Mesenchymal stem cell (in vitro differentiated cells and primary cell): ENCODE results near the gene BCDIN3D.

ENCODE experiments used
- DNase-seq: peaks from one replicate; pipeline ENCODE4 v3.0.0-alpha.2; 2013
- H2AFZ ChIP-seq: one replicate; pipeline ENCODE4 v1.6.1; 2013; ENCODE audit warnings: low read depth, mild to moderate bottlenecking, control low read depth, inconsistent platforms, low read length, moderate library complexity
- H2AK5ac ChIP-seq: 2 replicates; pipeline ENCODE4 v1.6.1; 2013; ENCODE audit warnings: low read length, moderate library complexity, mild to moderate bottlenecking, inconsistent platforms; ENCODE audit not compliant: severe bottlenecking
- H2BK120ac ChIP-seq: one replicate; pipeline ENCODE4 v1.6.1; 2013; ENCODE audit warnings: low read depth, mild to moderate bottlenecking, inconsistent platforms, low read length, moderate library complexity
- H2BK12ac ChIP-seq, 2 experiments: one replicate each; pipeline ENCODE4 v1.6.1; 2013; ENCODE audit warnings: inconsistent platforms in 2 of 2, low read length in 2 of 2, mild to moderate bottlenecking in 2 of 2, moderate library complexity in 2 of 2, control low read depth in 1 of 2
- H2BK15ac ChIP-seq: one replicate; pipeline ENCODE4 v1.6.1; 2013; ENCODE audit warnings: mild to moderate bottlenecking, low read depth, inconsistent platforms; ENCODE audit not compliant: poor library complexity, severe bottlenecking
- H2BK5ac ChIP-seq: 2 replicates; pipeline ENCODE4 v1.6.1; 2013; ENCODE audit warnings: low read depth, mild to moderate bottlenecking, low read length, control low read depth, inconsistent platforms; ENCODE audit not compliant: poor library complexity, severe bottlenecking
- H3K14ac ChIP-seq, 2 experiments: one replicate each; pipeline ENCODE4 v1.6.1; 2013; ENCODE audit warnings: inconsistent platforms in 2 of 2, low read length in 2 of 2, control low read depth in 1 of 2, mild to moderate bottlenecking in 1 of 2, moderate library complexity in 1 of 2
- H3K18ac ChIP-seq, 2 experiments: one replicate each; pipeline ENCODE4 v1.6.1; 2013; ENCODE audit warnings: inconsistent platforms in 2 of 2, low read length in 2 of 2, control low read depth in 1 of 2, low read depth in 1 of 2, mild to moderate bottlenecking in 1 of 2
- H3K23ac ChIP-seq, 2 experiments: one replicate each; pipeline ENCODE4 v1.6.1; 2013; ENCODE audit warnings: inconsistent platforms in 2 of 2, low read length in 2 of 2, mild to moderate bottlenecking in 2 of 2, moderate library complexity in 2 of 2, control low read depth in 1 of 2
- H3K27ac ChIP-seq: 2 replicates; pipeline ENCODE4 v1.5.1; 2013; ENCODE audit warnings: mild to moderate bottlenecking, moderate library complexity, low read length, control low read depth, inconsistent platforms; ENCODE audit not compliant: poor library complexity, severe bottlenecking
- H3K27me3 ChIP-seq, 2 experiments: 2 replicates each; pipeline versions ENCODE4 v1.6.1 to v1.7.0; 2013; ENCODE audit warnings: low read length in 2 of 2, mild to moderate bottlenecking in 2 of 2, moderate library complexity in 2 of 2, control low read depth in 1 of 2, inconsistent platforms in 1 of 2; ENCODE audit not compliant: control insufficient read depth in 1 of 2, insufficient read depth in 1 of 2
- H3K36me3 ChIP-seq, 2 experiments: 2 replicates each; pipeline versions ENCODE4 v1.6.1 to v1.7.0; 2013; ENCODE audit warnings: low read length in 2 of 2, control low read depth in 1 of 2, inconsistent platforms in 1 of 2, low read depth in 1 of 2, mild to moderate bottlenecking in 1 of 2; ENCODE audit not compliant: insufficient read depth in 2 of 2, control insufficient read depth in 1 of 2
- H3K4ac ChIP-seq, 2 experiments: one replicate each; pipeline ENCODE4 v1.6.1; 2013; ENCODE audit warnings: inconsistent platforms in 2 of 2, low read length in 2 of 2, mild to moderate bottlenecking in 2 of 2, moderate library complexity in 2 of 2, control low read depth in 1 of 2, low read depth in 1 of 2
- H3K4me1 ChIP-seq: 2 replicates; pipeline ENCODE4 v1.6.1; 2013; ENCODE audit warnings: low read depth, low read length, control low read depth; ENCODE audit not compliant: control insufficient read depth, insufficient read depth
- H3K4me2 ChIP-seq: 2 replicates; pipeline ENCODE4 v1.6.1; 2013; ENCODE audit warnings: low read length, mild to moderate bottlenecking, inconsistent platforms; ENCODE audit not compliant: poor library complexity, severe bottlenecking
- H3K4me3 ChIP-seq, 2 experiments: 2 replicates each; pipeline versions ENCODE4 v1.5.1 to v1.7.0; 2013; ENCODE audit warnings: low read length in 2 of 2, mild to moderate bottlenecking in 2 of 2, control low read depth in 1 of 2, low read depth in 1 of 2; ENCODE audit not compliant: insufficient read depth in 1 of 2
- H3K79me1 ChIP-seq: replicated peaks from 2 replicates; pipeline ENCODE4 v1.6.1; 2013; ENCODE audit warnings: mild to moderate bottlenecking, control low read depth, low read length, inconsistent platforms; ENCODE audit not compliant: poor library complexity, severe bottlenecking
- H3K9ac ChIP-seq: 2 replicates; pipeline ENCODE4 v1.7.0; 2013; ENCODE audit warnings: mild to moderate bottlenecking, low read length, moderate library complexity
- H3K9me3 ChIP-seq: 2 replicates; pipeline ENCODE4 v1.7.0; 2013; ENCODE audit warnings: mild to moderate bottlenecking, low read length; ENCODE audit not compliant: control insufficient read depth
- H4K8ac ChIP-seq: one replicate; pipeline ENCODE4 v1.6.1; 2013; ENCODE audit warnings: inconsistent platforms, mild to moderate bottlenecking, low read length, moderate library complexity
- H4K91ac ChIP-seq: one replicate; pipeline ENCODE4 v1.6.1; 2013; ENCODE audit warnings: mild to moderate bottlenecking, low read length, inconsistent platforms
- WGBS: methylation state at CpG from one replicate; pipeline ENCODE4 v1.1.7; 2013; ENCODE audit warnings: mixed read lengths; 5-methylcytosine and 5-hydroxymethylcytosine counted together

BCDIN3D gene

GRCh38 chr12:49846032-49846431 lies 3.1 kb upstream of the BCDIN3D start:
- no CpG with 5 or more reads among the region's 2 CpGs for WGBS
- H3K9ac ChIP-seq: no peak overlapping the region
- no peaks in the 10 kb centered on the region for H3K9me3 ChIP-seq
- no peak overlapping the region for H4K8ac ChIP-seq
- no peak overlapping the region for H3K23ac ChIP-seq
- H3K4ac ChIP-seq: no peak overlapping the region
- H2BK5ac ChIP-seq: no peak overlapping the region
- H3K4me2 ChIP-seq: no peak overlapping the region
- H2BK15ac ChIP-seq: no peak overlapping the region
- DNase-seq: no peak
- H3K36me3 ChIP-seq: no peaks in the 10 kb centered on the region
- H2AFZ ChIP-seq: no peak overlapping the region
- H3K4me1 ChIP-seq: peaks cover 5% of the 10 kb centered on the region
- no peak overlapping the region for H2AK5ac ChIP-seq
- H3K18ac ChIP-seq: no peak overlapping the region
- peaks cover 14 to 25% of the 10 kb centered on the region in 2 experiments for H3K27me3 ChIP-seq
- no peak overlapping the region for H3K4me3 ChIP-seq
- no peak overlapping the region for H2BK120ac ChIP-seq
- no peak overlapping the region for H3K14ac ChIP-seq
- peaks cover 4% of the 10 kb centered on the region for H3K79me1 ChIP-seq
- H4K91ac ChIP-seq: no peak overlapping the region
- no peak overlapping the region for H3K27ac ChIP-seq
- H2BK12ac ChIP-seq: no peak overlapping the region

- no peak overlapping the region for H4K8ac ChIP-seq
- no peak overlapping the region for H2BK15ac ChIP-seq
- no peak overlapping the region for H2AK5ac ChIP-seq
- no peak overlapping the region for H3K27ac ChIP-seq
- no peak for DNase-seq
- H3K4ac ChIP-seq: no peak overlapping the region
- H3K27me3 ChIP-seq: peaks cover 9 to 19% of the 10 kb centered on the region in 2 experiments
- H3K9me3 ChIP-seq: no peaks in the 10 kb centered on the region
- no peak overlapping the region for H3K23ac ChIP-seq
- H2BK120ac ChIP-seq: no peak overlapping the region
- H3K18ac ChIP-seq: no peak overlapping the region
- no peak overlapping the region for H3K9ac ChIP-seq
- no peak overlapping the region for H3K4me2 ChIP-seq
- H2AFZ ChIP-seq: no peak overlapping the region
- peaks cover 10% of the 10 kb centered on the region for H3K79me1 ChIP-seq
- no peak overlapping the region for H2BK12ac ChIP-seq
- no peaks in the 10 kb centered on the region for H3K36me3 ChIP-seq
- no peak overlapping the region for H3K14ac ChIP-seq
- no peak overlapping the region for H4K91ac ChIP-seq
- H3K4me3 ChIP-seq: no peak overlapping the region
- WGBS: 96% methylated on average over 4 of the region's 4 CpGs
- H2BK5ac ChIP-seq: no peak overlapping the region
- H3K4me1 ChIP-seq: peaks cover 5% of the 10 kb centered on the region
These were observed 1.1 kb upstream of the BCDIN3D start for GRCh38 chr12:49843876-49844437.

GRCh38 chr12:49843411-49843810 lies 505 bp upstream of the BCDIN3D start:
- DNase-seq: no peak
- H3K4ac ChIP-seq: no peak overlapping the region
- no peak overlapping the region for H2BK15ac ChIP-seq
- peaks cover 10% of the 10 kb centered on the region for H3K79me1 ChIP-seq
- H2AK5ac ChIP-seq: peak overlapping the region; percentile 23
- WGBS: 84% methylated on average over 5 of the region's 7 CpGs
- peaks cover 5% of the 10 kb centered on the region for H3K4me1 ChIP-seq
- no peaks in the 10 kb centered on the region for H3K9me3 ChIP-seq
- H4K8ac ChIP-seq: peak overlapping the region; percentile 87
- H4K91ac ChIP-seq: no peak overlapping the region
- no peak overlapping the region for H2BK5ac ChIP-seq
- no peak overlapping the region for H3K23ac ChIP-seq
- H3K18ac ChIP-seq: peak overlapping the region in 1 of 2 experiments; percentile 74
- peak overlapping the region; percentile 82 for H3K4me2 ChIP-seq
- H2BK120ac ChIP-seq: no peak overlapping the region
- peak overlapping the region in 1 of 2 experiments; percentile 89 for H3K4me3 ChIP-seq
- no peak overlapping the region for H2BK12ac ChIP-seq
- H3K9ac ChIP-seq: peak overlapping the region; percentile 94
- peak overlapping the region; percentile 82 for H3K27ac ChIP-seq
- no peak overlapping the region for H3K14ac ChIP-seq
- H3K27me3 ChIP-seq: peaks cover 5 to 14% of the 10 kb centered on the region in 2 experiments
- H2AFZ ChIP-seq: no peak overlapping the region
- peaks cover 0 to 2% of the 10 kb centered on the region in 2 experiments for H3K36me3 ChIP-seq

GRCh38 chr12:49838973-49839633 lies 3.8 kb downstream of the BCDIN3D start:
- Histone ChIP-seq H2AK5ac (no peak overlapping the region), H3K18ac (no peak overlapping the region), H2BK12ac (no peak overlapping the region), H3K14ac (no peak overlapping the region), H3K23ac (no peak overlapping the region), H2AFZ (no peak overlapping the region), H3K27ac (no peak overlapping the region), H4K8ac (no peak overlapping the region), H2BK5ac (no peak overlapping the region), H3K9ac (peak overlapping the region; percentile 0), H3K4me3 (no peak overlapping the region), H3K79me1 (peaks cover 10% of the 10 kb centered on the region), H3K36me3 (peaks cover 0 to 14% of the 10 kb centered on the region in 2 experiments), H2BK120ac (no peak overlapping the region), H3K27me3 (no peaks in the 10 kb centered on the region), H3K9me3 (no peaks in the 10 kb centered on the region), H3K4me1 (peaks cover 5% of the 10 kb centered on the region), H3K4me2 (no peak overlapping the region), H2BK15ac (no peak overlapping the region), H4K91ac (no peak overlapping the region), H3K4ac (no peak overlapping the region)
- 36% methylated on average over 3 of the region's 3 CpGs for WGBS
- DNase-seq: peak; percentile 59
